ENCODE results near the gene PLPP1. TPM values are rescaled to one million over a fixed set of nuclear protein-coding genes. Genes with fewer than 3 reads are reported as not detected.

PLPP1 gene
- total RNA-seq, 1 experiment from 2014 or later: 10.5 TPM

DNA sequence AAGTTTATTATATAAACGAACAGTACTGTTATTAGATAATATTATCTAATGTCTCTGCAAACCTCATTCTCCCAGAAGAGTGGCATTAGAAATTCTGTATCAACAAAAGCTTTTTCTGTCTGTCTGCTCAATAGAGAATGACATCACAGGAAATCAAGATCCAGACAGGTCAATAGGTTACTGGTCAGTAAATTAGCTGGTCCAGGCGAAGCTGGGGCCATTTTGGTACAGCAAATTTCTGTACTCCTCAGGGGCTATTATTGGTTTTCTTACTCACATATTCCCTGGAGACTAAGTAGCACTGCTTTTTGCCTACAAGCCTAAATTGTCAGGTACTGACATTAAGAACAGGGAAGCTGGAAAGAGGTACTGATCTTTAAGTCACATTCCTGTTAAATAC is 80.5 kb downstream of the PLPP1 start:
- ATAC-seq (no peak), DNase-seq (ENCODE audit: low read depth, low spot score) (no peak)
- CTCF ChIA-PET: no interaction called here
- no peak overlapping the region for H2AFZ ChIP-seq (ENCODE audit: low read depth, low read length, poor library complexity, severe bottlenecking)
- H3K4me3 ChIP-seq (replicated peaks in 1 of 2; ENCODE audit: low read depth in 1 of 2, low read length in 2 of 2): no peak overlapping the region
- H3K9ac ChIP-seq (ENCODE audit: low read length): no peak overlapping the region
- no peak overlapping the region for H3K27ac ChIP-seq (ENCODE audit: low read depth, low read length)
- POLR2A ChIA-PET: no interaction called here
- no peaks in the 10 kb centered on the region for H3K79me2 ChIP-seq (ENCODE audit: insufficient read depth, low read length)
- H4K20me1 ChIP-seq (ENCODE audit: insufficient read depth): no peaks in the 10 kb centered on the region
- H3K27me3 ChIP-seq (ENCODE audit: insufficient read depth, low read length): no peaks in the 10 kb centered on the region
- no peak overlapping the region for H3K4me2 ChIP-seq (ENCODE audit: low read length)
- H3K9me2 ChIP-seq (ENCODE audit: insufficient read depth): no peaks in the 10 kb centered on the region; the same call in 1 of the 2 replicates
- H3K4me1 ChIP-seq (ENCODE audit: control insufficient read depth in 1 of 2, insufficient read depth in 2 of 2, low read length in 2 of 2): peaks cover 3 to 11% of the 10 kb centered on the region in 2 experiments; a peak in 2 of 4 replicates
- no TSS peak for BruUV-seq (replicated peaks)
- no peaks in the 10 kb centered on the region for H3K36me3 ChIP-seq (ENCODE audit: control insufficient read depth in 1 of 2, insufficient read depth in 2 of 2, low read length in 2 of 2)
- no peak for TF ChIP-seq ZNF274 (IDR thresholded peaks at IDR 0.05; ENCODE audit: low read depth, low read length)
- TF ChIP-seq, protein P1, sequence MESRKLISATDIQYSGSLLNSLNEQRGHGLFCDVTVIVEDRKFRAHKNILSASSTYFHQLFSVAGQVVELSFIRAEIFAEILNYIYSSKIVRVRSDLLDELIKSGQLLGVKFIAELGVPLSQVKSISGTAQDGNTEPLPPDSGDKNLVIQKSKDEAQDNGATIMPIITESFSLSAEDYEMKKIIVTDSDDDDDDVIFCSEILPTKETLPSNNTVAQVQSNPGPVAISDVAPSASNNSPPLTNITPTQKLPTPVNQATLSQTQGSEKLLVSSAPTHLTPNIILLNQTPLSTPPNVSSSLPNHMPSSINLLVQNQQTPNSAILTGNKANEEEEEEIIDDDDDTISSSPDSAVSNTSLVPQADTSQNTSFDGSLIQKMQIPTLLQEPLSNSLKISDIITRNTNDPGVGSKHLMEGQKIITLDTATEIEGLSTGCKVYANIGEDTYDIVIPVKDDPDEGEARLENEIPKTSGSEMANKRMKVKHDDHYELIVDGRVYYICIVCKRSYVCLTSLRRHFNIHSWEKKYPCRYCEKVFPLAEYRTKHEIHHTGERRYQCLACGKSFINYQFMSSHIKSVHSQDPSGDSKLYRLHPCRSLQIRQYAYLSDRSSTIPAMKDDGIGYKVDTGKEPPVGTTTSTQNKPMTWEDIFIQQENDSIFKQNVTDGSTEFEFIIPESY (IDR thresholded peaks at IDR 0.05; ENCODE audit: extremely low read depth, insufficient replicate concordance, low read length): no peak
- TF ChIP-seq FOSL1 (IDR thresholded peaks at IDR 0.05; ENCODE audit: low read depth): no peak
- TF ChIP-seq SIN3A (IDR thresholded peaks at IDR 0.05; ENCODE audit: low read depth): no peak
- TF ChIP-seq EZH2phosphoT487 (IDR thresholded peaks at IDR 0.05; ENCODE audit: borderline replicate concordance): no peak
- no peak for TF ChIP-seq SP1 (IDR thresholded peaks at IDR 0.05; ENCODE audit: low read depth)
- RAD21 ChIA-PET (ENCODE audit: low non-redundant PET in 1 of 2, low total read pairs in 2 of 2, uncharacterized antibody in 2 of 2, unreplicated experiment in 2 of 2): no interaction called here
- intact Hi-C loops (cut with micrococcal nuclease): no loop called here
- no peaks in the 10 kb centered on the region for H3K9me3 ChIP-seq (ENCODE audit: control insufficient read depth in 1 of 2, insufficient read depth in 1 of 2, low read depth in 1 of 2, low read length in 2 of 2)

DNA sequence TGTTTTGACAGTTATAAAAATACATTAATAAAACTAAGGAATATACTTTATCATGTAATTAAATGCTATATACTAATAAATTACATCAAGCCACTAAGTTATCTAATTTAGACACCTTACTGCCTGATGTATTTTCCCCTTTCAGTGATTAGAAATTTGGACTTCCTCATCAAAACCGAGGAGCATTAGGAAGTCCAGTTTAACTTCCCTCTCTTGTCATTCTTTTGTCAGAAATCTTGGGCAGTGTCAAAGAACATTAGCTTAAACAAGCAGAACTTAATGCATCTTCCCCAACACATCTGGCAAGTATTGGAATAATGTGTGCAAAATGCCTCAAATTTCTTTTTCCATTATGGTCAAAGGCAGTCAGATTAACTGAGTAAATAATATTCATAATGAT is 81.6 kb downstream of the PLPP1 start:
- Histone ChIP-seq H3K9me2 (ENCODE audit: insufficient read depth) (no peaks in the 10 kb centered on the region; the same call in 1 of the 2 replicates), H3K36me3 (ENCODE audit: control insufficient read depth in 1 of 2, insufficient read depth in 2 of 2, low read length in 2 of 2) (no peaks in the 10 kb centered on the region), H3K9me3 (ENCODE audit: control insufficient read depth in 1 of 2, insufficient read depth in 1 of 2, low read depth in 1 of 2, low read length in 2 of 2) (no peaks in the 10 kb centered on the region), H3K4me1 (ENCODE audit: control insufficient read depth in 1 of 2, insufficient read depth in 2 of 2, low read length in 2 of 2) (peaks cover 3 to 11% of the 10 kb centered on the region in 2 experiments; a peak in 2 of 4 replicates), H3K27me3 (ENCODE audit: insufficient read depth, low read length) (no peaks in the 10 kb centered on the region), H3K79me2 (ENCODE audit: insufficient read depth, low read length) (no peaks in the 10 kb centered on the region), H3K4me2 (ENCODE audit: low read length) (no peak overlapping the region), H3K4me3 (replicated peaks in 1 of 2; ENCODE audit: low read depth in 1 of 2, low read length in 2 of 2) (no peak overlapping the region), H3K9ac (ENCODE audit: low read length) (no peak overlapping the region), H4K20me1 (ENCODE audit: insufficient read depth) (no peaks in the 10 kb centered on the region), H3K27ac (ENCODE audit: low read depth, low read length) (no peak overlapping the region), H2AFZ (ENCODE audit: low read depth, low read length, poor library complexity, severe bottlenecking) (no peak overlapping the region)
- no peak for DNase-seq (ENCODE audit: low read depth, low spot score)
- no TSS peak for BruUV-seq (replicated peaks)
- ChIA-PET POLR2A (no interaction called here), CTCF (no interaction called here), RAD21 (ENCODE audit: low non-redundant PET in 1 of 2, low total read pairs in 2 of 2, uncharacterized antibody in 2 of 2, unreplicated experiment in 2 of 2) (no interaction called here)
- intact Hi-C loops (cut with micrococcal nuclease): no loop called here
- no peak for ATAC-seq
- no peak for TF ChIP-seq ZNF274 (IDR thresholded peaks at IDR 0.05; ENCODE audit: low read depth, low read length)
- TF ChIP-seq, protein P2, sequence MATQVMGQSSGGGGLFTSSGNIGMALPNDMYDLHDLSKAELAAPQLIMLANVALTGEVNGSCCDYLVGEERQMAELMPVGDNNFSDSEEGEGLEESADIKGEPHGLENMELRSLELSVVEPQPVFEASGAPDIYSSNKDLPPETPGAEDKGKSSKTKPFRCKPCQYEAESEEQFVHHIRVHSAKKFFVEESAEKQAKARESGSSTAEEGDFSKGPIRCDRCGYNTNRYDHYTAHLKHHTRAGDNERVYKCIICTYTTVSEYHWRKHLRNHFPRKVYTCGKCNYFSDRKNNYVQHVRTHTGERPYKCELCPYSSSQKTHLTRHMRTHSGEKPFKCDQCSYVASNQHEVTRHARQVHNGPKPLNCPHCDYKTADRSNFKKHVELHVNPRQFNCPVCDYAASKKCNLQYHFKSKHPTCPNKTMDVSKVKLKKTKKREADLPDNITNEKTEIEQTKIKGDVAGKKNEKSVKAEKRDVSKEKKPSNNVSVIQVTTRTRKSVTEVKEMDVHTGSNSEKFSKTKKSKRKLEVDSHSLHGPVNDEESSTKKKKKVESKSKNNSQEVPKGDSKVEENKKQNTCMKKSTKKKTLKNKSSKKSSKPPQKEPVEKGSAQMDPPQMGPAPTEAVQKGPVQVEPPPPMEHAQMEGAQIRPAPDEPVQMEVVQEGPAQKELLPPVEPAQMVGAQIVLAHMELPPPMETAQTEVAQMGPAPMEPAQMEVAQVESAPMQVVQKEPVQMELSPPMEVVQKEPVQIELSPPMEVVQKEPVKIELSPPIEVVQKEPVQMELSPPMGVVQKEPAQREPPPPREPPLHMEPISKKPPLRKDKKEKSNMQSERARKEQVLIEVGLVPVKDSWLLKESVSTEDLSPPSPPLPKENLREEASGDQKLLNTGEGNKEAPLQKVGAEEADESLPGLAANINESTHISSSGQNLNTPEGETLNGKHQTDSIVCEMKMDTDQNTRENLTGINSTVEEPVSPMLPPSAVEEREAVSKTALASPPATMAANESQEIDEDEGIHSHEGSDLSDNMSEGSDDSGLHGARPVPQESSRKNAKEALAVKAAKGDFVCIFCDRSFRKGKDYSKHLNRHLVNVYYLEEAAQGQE (IDR thresholded peaks at IDR 0.05; ENCODE audit: low read depth): no peak
- TF ChIP-seq, protein P3, sequence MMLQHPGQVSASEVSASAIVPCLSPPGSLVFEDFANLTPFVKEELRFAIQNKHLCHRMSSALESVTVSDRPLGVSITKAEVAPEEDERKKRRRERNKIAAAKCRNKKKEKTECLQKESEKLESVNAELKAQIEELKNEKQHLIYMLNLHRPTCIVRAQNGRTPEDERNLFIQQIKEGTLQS (IDR thresholded peaks at IDR 0.05): no peak
- TF ChIP-seq SIN3A (IDR thresholded peaks at IDR 0.05; ENCODE audit: low read depth): no peak
- TF ChIP-seq RAD21 (IDR thresholded peaks at IDR 0.05; ENCODE audit: low read depth): no peak

Data from HCT116 (cell line).